ENCODE results near the gene RPUSD3.

GRCh38 chr3:9870978-9871377 lies 27.2 kb upstream of the RPUSD3 start:
- TF ChIP-seq TAF1 (IDR thresholded peaks at IDR 0.05; ENCODE audit: borderline replicate concordance, low read depth, low read length) (no peak), POLR2A (IDR thresholded peaks at IDR 0.05; ENCODE audit: low read depth, low read length) (no peak)

Measured in GM12892 (cell line).